Measurements from ENCODE around the gene NOX4.
"Not testable (repeated sequence)": the region's sequence is repeated elsewhere in the genome, so short reads cannot be mapped to it uniquely, and the experiment has no call there.

NOX4 gene

GRCh38 chr11:89382986-89383385, 108.2 kb downstream of the NOX4 start:
- DNase-seq (ENCODE audit: low read depth in 2 of 2, low spot score in 1 of 2): not testable (repeated sequence)

GRCh38 chr11:89381094-89381493, 110.1 kb downstream of the NOX4 start:
- DNase-seq (ENCODE audit: low read depth in 2 of 2, low spot score in 1 of 2): no peak

DNA sequence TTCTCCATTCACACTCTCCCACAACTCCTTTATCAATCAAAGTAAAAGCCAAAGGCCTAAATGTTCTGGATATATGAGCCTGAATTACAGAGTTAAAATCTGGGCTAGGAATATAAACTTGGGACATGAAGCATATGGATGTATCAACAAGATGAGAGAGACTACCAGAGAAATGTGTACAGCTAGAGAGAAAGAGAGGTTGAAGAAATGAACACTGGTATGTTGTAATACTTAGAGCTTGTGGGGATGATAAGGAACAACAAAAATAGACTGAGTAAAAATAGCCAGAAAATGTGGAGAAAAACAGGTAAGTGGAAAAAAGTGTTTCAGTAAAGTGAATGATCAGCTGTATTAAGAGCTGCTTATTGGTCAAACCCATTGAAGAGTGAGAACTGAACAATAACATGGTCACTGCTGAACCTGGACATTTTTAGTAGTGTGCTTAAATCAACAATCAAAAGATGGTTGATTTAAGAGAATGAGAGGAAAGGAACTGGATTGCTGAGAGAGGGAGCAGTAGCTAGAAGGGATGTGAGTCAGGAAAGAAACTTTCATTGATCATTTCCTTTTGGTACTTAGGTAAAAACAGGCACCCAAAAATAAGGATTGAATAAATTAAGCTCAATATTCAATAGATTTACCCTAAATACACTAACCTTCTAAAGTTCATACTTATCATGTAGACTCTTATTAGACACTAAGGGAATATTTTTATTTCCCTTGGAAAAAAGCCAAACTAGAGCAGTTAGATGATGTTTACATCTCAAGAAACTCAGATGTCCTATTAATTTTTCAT, 111.0 kb downstream of the NOX4 start:
- DNase-seq (ENCODE audit: low read depth in 2 of 2, low spot score in 1 of 2): not testable (repeated sequence)

DNA sequence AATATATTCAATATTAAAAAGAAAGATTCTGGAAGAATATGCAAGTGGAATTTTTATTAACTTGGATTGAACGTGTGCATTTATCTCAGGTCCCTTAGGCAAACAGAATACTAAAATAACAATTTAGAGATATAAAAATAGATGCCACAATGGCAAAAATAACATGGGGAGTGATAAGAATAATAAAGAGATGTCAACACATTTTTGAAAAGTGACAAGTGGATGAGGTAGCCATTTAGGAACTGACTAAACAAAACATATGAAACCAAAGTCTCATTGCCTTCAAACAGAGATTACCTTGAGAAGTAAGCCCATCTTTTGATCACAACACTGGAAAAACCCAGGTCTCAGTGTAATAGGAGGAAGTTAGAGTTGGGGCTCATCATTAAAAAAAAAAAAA, 112.2 kb downstream of the NOX4 start:
- DNase-seq (ENCODE audit: low read depth in 2 of 2, low spot score in 1 of 2): not testable (repeated sequence)

GRCh38 chr11:89369356-89369755, 121.8 kb downstream of the NOX4 start:
- DNase-seq (ENCODE audit: low read depth in 2 of 2, low spot score in 1 of 2): not testable (repeated sequence)

GRCh38 chr11:89364856-89365255, 126.3 kb downstream of the NOX4 start:
- not testable (repeated sequence) for DNase-seq (ENCODE audit: low read depth in 2 of 2, low spot score in 1 of 2)

GRCh38 chr11:89361734-89362133, 129.4 kb downstream of the NOX4 start:
- no peak for DNase-seq (ENCODE audit: low read depth in 2 of 2, low spot score in 1 of 2)

GRCh38 chr11:89359208-89359607, 132.0 kb downstream of the NOX4 start:
- DNase-seq (ENCODE audit: low read depth in 2 of 2, low spot score in 1 of 2): not testable (repeated sequence)

DNA sequence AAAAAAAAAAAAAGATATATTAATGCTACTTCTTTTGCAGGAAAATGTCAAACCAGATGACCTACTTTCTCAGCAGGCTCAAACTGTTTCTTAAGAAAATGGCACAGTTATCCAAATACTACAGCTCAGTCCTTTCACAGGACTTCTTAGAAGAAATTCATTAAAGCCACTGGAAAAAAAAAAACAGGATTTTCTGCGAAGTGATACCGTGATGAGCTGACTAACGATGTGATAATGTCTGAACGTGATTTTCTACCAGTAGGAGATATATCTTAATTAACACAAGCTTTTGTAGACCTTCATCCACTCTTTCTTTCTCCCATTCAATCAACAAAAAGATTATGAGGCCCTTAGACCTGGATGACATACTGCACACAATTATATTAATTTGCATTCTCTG, 132.4 kb downstream of the NOX4 start:
- DNase-seq (ENCODE audit: low read depth in 2 of 2, low spot score in 1 of 2): no peak

DNA sequence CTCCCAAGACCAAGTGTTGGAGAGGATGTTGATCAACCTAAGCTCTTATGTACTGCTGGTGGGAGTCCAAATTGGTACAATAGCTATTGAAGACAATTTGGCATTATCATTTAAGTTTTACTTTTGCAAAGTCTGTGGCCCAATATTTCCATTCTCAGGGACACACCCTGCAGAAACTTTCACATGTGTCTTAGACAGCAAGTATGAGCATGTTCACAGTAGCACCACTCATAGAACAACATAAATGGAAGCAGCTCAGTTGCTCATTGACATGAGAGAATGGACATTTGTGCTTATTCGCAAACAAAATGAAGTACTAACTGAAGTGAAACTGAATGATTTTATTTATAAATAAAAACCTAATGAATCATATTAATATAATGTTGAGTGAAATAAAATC, 135.5 kb downstream of the NOX4 start:
- DNase-seq (ENCODE audit: low read depth in 2 of 2, low spot score in 1 of 2): no peak

DNA sequence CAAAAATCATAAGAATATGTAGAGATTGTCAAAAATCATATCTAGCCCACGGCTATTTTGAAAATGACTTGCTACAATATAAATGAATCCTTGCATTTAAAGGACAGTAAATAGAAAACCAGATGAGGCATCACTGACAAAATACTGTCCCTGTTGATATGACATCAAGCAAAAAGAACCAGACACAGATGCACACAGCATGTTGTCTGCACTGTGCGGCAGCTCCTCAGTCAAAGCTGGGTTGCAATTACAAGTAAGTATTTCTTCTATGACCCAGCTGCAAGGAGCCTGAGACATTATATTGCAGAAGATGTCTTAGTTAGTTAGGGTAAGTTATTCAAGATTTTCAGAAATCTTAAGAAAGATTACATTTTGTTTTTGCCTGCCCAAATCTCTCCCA, 136.7 kb downstream of the NOX4 start:
- not testable (repeated sequence) for DNase-seq (ENCODE audit: low read depth in 2 of 2, low spot score in 1 of 2)

GRCh38 chr11:89347071-89347470, 144.1 kb downstream of the NOX4 start:
- DNase-seq (ENCODE audit: low read depth in 2 of 2, low spot score in 1 of 2): no peak

- no peak for DNase-seq (ENCODE audit: low read depth in 2 of 2, low spot score in 1 of 2)
These were observed 144.6 kb downstream of the NOX4 start for GRCh38 chr11:89346601-89347000.

DNA sequence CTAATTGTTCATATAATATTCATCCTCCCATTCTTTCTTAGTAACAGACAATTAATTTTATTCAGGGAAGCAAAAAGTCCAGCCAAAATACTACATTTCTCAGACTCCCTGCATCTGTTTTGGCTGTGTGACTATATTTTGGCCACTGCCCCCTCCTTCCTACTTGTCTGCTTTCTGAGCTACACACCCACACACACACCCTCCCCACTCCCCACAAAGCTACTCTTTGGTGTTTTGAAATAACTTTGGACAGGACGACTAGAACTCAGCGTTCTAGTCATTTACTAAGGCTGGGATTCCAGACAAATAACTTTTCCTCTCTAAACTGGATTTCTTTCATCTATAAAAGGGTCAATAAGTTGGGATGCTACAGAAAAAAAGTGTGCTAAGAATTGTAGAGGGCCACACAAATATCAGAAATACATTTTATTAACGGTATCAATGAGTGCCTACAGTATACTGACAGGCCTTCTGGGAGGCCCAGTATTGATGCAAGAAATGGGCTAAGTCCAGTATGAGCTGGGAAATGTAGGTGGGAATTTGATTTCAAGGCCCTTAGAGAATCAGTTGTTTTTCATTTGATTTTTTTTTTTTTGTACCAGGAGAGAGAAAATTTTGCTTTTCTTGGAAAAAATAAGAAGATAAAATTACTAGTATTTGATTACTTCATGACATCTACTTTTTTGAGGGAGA, 148.1 kb downstream of the NOX4 start:
- not testable (repeated sequence) for DNase-seq (ENCODE audit: low read depth in 2 of 2, low spot score in 1 of 2)

DNA sequence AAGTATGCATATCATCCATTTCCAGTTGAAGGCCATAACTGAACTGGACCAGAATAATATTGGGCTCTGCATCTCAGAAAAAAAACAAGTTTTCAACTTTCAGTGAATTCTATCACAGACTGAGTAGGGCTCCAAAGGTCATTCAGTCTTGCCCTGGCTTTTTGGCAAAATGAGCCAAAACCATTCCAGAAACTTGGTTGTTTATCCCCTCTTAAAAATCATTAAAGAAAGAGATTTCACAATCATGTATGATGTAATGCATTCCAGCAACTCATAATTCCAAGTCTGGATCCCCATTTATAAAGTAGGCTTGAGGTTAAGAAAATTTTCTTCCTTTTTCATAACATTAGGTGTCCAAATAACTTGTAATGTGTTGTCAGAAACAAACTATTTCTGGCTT, 150.7 kb downstream of the NOX4 start:
- DNase-seq (ENCODE audit: low read depth in 2 of 2, low spot score in 1 of 2): not testable (repeated sequence)

DNA sequence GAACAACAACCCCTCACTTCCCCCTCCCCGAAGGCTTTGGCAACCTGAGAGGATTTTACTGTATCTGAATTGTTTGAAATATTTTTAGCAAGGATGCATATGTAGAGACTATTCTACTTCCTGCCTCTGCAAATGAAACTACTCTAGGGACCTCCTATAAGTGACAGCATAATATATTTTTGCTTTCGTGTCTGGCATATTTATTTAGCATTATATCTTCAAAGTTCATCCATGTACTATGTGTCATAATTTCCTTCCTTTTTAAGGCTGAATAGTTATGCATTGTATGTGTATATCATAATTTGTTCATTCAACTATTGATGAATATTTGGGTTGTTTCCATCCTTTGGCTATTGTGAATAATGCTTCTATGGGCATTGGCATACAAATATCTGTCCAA, 153.1 kb downstream of the NOX4 start:
- DNase-seq (ENCODE audit: low read depth in 2 of 2, low spot score in 1 of 2): not testable (repeated sequence)

- not testable (repeated sequence) for DNase-seq (ENCODE audit: low read depth in 2 of 2, low spot score in 1 of 2)
These were observed 154.0 kb downstream of the NOX4 start for GRCh38 chr11:89337100-89337650.

DNA sequence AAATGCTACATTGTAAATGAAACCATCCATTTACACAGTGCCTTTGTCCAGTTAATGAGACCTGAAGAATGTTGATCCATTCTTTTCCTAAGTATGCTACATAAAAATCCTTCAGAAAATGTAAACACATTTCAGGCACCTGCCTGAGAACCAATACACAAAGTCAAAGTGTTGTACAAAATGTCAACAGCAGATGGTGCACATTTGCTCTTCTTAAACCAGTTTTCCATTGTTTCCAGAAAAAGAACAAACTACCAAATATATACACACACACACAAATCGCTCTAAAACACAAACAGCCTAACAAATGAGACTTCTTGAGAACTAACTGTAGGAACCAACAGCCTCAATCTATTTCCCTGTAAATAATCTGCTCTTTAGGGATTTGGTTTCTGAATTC, 157.5 kb downstream of the NOX4 start:
- DNase-seq (ENCODE audit: low read depth in 2 of 2, low spot score in 1 of 2): not testable (repeated sequence)

DNA sequence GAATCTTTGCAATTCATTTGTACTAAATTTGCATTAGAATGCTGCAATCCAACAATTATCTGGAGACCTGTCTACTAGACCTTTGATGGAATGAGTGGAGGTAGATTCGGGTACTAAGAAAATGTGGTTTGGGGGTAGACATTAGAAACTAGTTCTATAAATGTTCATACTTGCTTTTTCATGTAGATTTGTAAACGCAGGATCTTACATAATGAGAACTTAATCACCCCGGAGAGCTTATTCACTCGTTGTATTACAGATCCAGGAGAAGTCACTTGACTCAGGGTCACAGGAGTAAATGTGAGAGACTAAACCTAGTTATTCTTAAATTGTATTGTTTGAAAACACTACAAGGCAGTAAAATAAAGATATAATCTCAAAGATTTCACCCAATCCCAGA, 159.2 kb downstream of the NOX4 start:
- DNase-seq (ENCODE audit: low read depth in 2 of 2, low spot score in 1 of 2): not testable (repeated sequence)

DNA sequence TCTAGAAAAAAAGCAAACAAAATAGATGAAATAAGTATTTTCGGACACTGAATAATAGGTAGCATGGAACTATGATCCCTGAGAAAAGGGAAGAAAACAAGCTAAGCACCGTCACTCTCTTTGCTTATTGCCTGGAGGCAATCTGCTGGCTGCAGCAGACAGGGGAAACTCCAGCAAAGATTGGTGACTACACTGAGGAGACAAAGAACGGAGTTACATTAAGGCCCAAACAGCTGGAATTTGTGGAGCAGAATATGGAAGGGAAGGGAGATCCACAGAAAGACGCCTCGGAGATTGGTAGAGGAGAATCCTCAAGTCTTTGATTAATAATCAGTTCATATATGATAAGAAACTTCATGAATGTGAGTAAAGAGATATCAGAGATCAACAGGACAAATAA, 163.3 kb downstream of the NOX4 start:
- DNase-seq (ENCODE audit: low read depth in 2 of 2, low spot score in 1 of 2): no peak

DNA sequence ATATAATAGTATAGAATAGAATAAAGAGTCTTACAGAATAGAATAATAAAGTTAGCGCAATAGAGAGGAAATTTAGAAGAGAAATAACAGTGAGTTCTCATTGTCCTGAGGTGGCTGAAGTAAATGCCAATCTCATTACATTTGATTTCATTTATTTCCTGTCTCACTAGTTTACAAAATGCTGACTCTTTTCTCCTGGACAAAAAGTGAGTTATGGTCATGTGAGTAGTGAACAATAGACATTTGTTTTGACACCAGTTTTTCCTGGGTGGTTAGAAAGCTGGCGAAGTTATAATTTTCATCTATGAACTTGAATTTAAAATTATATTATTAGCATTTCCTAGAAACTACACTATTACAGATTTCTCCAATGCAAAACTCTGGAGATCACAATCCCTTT, 169.8 kb downstream of the NOX4 start:
- DNase-seq (ENCODE audit: low read depth in 2 of 2, low spot score in 1 of 2): no peak

DNA sequence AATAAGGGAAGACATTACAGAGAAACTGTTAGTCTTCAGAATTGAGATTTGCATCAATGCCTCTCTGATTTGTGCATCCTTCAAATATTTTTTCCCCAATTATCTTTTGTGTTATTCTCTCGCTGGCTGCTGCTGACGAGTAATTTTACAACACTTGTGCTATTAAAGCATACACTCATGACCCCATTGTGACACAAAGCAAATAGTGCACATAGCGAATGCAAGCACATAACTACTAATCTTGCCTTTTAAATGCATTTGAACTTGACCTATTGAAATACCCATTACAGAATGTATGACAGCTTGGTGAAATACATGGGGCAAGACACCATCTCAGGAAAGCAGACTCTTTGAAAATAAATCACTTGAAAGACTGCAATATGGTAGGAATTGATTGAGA, 180.6 kb downstream of the NOX4 start:
- DNase-seq (ENCODE audit: low read depth in 2 of 2, low spot score in 1 of 2): not testable (repeated sequence)

Data from stimulated activated CD8-positive, alpha-beta memory T cell treated with anti-CD3 and anti-CD28 coated beads, Interleukin-4, amount 100 ng/mL, for 1 hour (primary cell).